ENCODE results near the gene KICS2.

The KICS2 gene

GRCh38 chr12:64207453-64207852 lies 14.6 kb downstream of the KICS2 start:
- no peaks in the 10 kb centered on the region for H3K9me2 ChIP-seq (replicated peaks; ENCODE audit: insufficient read depth, low read length)
- H3K79me2 ChIP-seq (ENCODE audit: low read length) = no peaks in the 10 kb centered on the region
- H3K4me1 ChIP-seq (ENCODE audit: low read length) = no peaks in the 10 kb centered on the region
- H3K27ac ChIP-seq (ENCODE audit: low read length) = no peak overlapping the region
- no peaks in the 10 kb centered on the region for H4K20me1 ChIP-seq (ENCODE audit: insufficient read depth, low read length)
- no peak overlapping the region for H3K9ac ChIP-seq (ENCODE audit: low read length)
- TF ChIP-seq EZH2 (optimal IDR thresholded peaks at IDR 0.05; ENCODE audit: low read depth, low read length) = no peak
- TF ChIP-seq CTCF (IDR thresholded peaks at IDR 0.05; ENCODE audit: low read length) = no peak
- H3K4me2 ChIP-seq (ENCODE audit: low read depth, low read length) = no peak overlapping the region
- no peaks in the 10 kb centered on the region for H3K27me3 ChIP-seq (replicated peaks; ENCODE audit: insufficient read depth, low read length)
- H3F3A ChIP-seq (ENCODE audit: insufficient read depth, low read length) = no peaks in the 10 kb centered on the region
- no peaks in the 10 kb centered on the region for H3K9me3 ChIP-seq (replicated peaks; ENCODE audit: insufficient read depth, low read length)
- H2AFZ ChIP-seq (ENCODE audit: low read length) = no peak overlapping the region
- no peak overlapping the region for H3K4me3 ChIP-seq (ENCODE audit: low read length)
- DNase-seq = no peak
- H3K36me3 ChIP-seq (replicated peaks; ENCODE audit: insufficient read depth, low read length) = no peaks in the 10 kb centered on the region

- H3K36me3 ChIP-seq (replicated peaks; ENCODE audit: insufficient read depth, low read length) = no peaks in the 10 kb centered on the region
Observed at GRCh38 chr12:64205542-64205941, 16.6 kb downstream of the KICS2 start.

GRCh38 chr12:64203775-64204174 lies 18.3 kb downstream of the KICS2 start:
- H3K27me3 ChIP-seq (replicated peaks; ENCODE audit: insufficient read depth, low read length) = no peaks in the 10 kb centered on the region
- no peak for DNase-seq
- no peaks in the 10 kb centered on the region for H4K20me1 ChIP-seq (ENCODE audit: insufficient read depth, low read length)
- TF ChIP-seq EZH2phosphoT487 (IDR thresholded peaks at IDR 0.05; ENCODE audit: low read length) (no peak), CTCF (IDR thresholded peaks at IDR 0.05; ENCODE audit: low read length) (no peak), EZH2 (optimal IDR thresholded peaks at IDR 0.05; ENCODE audit: low read depth, low read length) (no peak)
- H3K4me3 ChIP-seq (ENCODE audit: low read length) = no peak overlapping the region
- H3K27ac ChIP-seq (ENCODE audit: low read length) = no peak overlapping the region
- H3F3A ChIP-seq (ENCODE audit: insufficient read depth, low read length) = no peaks in the 10 kb centered on the region
- H3K9me3 ChIP-seq (replicated peaks; ENCODE audit: insufficient read depth, low read length) = no peaks in the 10 kb centered on the region
- H3K4me2 ChIP-seq (ENCODE audit: low read depth, low read length) = no peak overlapping the region
- H2AFZ ChIP-seq (ENCODE audit: low read length) = no peak overlapping the region
- H3K36me3 ChIP-seq (replicated peaks; ENCODE audit: insufficient read depth, low read length) = no peaks in the 10 kb centered on the region
- H3K9me2 ChIP-seq (replicated peaks; ENCODE audit: insufficient read depth, low read length) = no peaks in the 10 kb centered on the region
- H3K79me2 ChIP-seq (ENCODE audit: low read length) = no peaks in the 10 kb centered on the region
- H3K4me1 ChIP-seq (ENCODE audit: low read length) = no peaks in the 10 kb centered on the region
- no peak overlapping the region for H3K9ac ChIP-seq (ENCODE audit: low read length)

More at GRCh38 chr12:64205542-64205941, 16.6 kb downstream of the KICS2 start:
- Histone ChIP-seq H3K9ac (ENCODE audit: low read length) (no peak overlapping the region), H3K27ac (ENCODE audit: low read length) (no peak overlapping the region), H3K9me3 (replicated peaks; ENCODE audit: insufficient read depth, low read length) (no peaks in the 10 kb centered on the region), H2AFZ (ENCODE audit: low read length) (no peak overlapping the region), H3F3A (ENCODE audit: insufficient read depth, low read length) (no peaks in the 10 kb centered on the region), H3K4me3 (ENCODE audit: low read length) (no peak overlapping the region), H3K4me2 (ENCODE audit: low read depth, low read length) (no peak overlapping the region), H3K4me1 (ENCODE audit: low read length) (no peaks in the 10 kb centered on the region), H3K27me3 (replicated peaks; ENCODE audit: insufficient read depth, low read length) (no peaks in the 10 kb centered on the region), H4K20me1 (ENCODE audit: insufficient read depth, low read length) (no peaks in the 10 kb centered on the region), H3K9me2 (replicated peaks; ENCODE audit: insufficient read depth, low read length) (no peaks in the 10 kb centered on the region), H3K79me2 (ENCODE audit: low read length) (no peaks in the 10 kb centered on the region)
- no peak for DNase-seq
- TF ChIP-seq EZH2phosphoT487 (IDR thresholded peaks at IDR 0.05; ENCODE audit: low read length) = no peak
- no peak for TF ChIP-seq CTCF (IDR thresholded peaks at IDR 0.05; ENCODE audit: low read length)
- no peak for TF ChIP-seq EZH2 (optimal IDR thresholded peaks at IDR 0.05; ENCODE audit: low read depth, low read length)
